ENCODE results near the gene PADI1.

GRCh38 chr1:17209430-17209829, 4.5 kb downstream of the PADI1 start:
- no peak for TF ChIP-seq ZNF274 (IDR thresholded peaks at IDR 0.05; ENCODE audit: low read depth, low read length)
- TF ChIP-seq SUZ12 (IDR thresholded peaks at IDR 0.05; ENCODE audit: extremely low read depth, insufficient read depth, insufficient read length): no peak
- no peak for TF ChIP-seq YY1 (IDR thresholded peaks at IDR 0.05; ENCODE audit: insufficient read depth, insufficient read length)

Data from NT2/D1 (cell line).